Hepatocyte (in vitro differentiated cells): Measurements from ENCODE around the gene CAMKK2.

Experiments
- EZH2 ChIP-seq: fragments of 200-600 bp; sonication (generic); IDR thresholded peaks from 2 replicates; pipeline ENCODE4 v1.6.1; 2016; ENCODE audit warnings: antibody characterized with exemption, mild to moderate bottlenecking, borderline replicate concordance
- EZH2phosphoT487 ChIP-seq: fragments of 200-600 bp; sonication (generic); IDR thresholded peaks from one replicate; pipeline ENCODE4 v1.6.1; 2018; ENCODE audit warnings: antibody characterized with exemption, mild to moderate bottlenecking, low read depth, moderate library complexity; ENCODE audit not compliant: unreplicated experiment, severe bottlenecking
- TF ChIP-seq, protein P1 (sequence below): fragments of 200-600 bp; sonication (generic); IDR thresholded peaks from 2 replicates; pipeline ENCODE4 v1.5.1; 2016; ENCODE audit warnings: antibody characterized with exemption, mild to moderate bottlenecking; ENCODE audit not compliant: poor library complexity

DNA sequence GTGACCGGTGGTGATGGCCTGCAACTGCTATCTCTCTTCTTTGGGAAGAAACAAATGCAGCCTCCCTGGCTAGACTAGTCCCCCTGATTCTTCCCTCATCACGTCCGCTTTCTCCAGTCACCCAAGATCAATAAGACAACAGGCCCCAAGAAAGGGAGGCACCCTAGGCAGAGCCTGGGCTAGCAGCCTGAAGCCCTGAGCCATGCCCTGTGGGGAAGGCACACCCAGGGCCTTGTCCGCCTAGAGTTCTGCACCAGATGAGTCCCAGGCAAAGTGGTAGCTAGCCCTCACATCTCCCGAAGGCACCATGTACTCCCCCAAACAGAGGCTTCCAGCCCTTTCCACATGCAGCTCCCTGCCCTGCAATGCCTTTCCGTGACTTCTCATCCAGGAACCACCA, 35.1 kb downstream of the CAMKK2 start:
- TF ChIP-seq, protein P1, sequence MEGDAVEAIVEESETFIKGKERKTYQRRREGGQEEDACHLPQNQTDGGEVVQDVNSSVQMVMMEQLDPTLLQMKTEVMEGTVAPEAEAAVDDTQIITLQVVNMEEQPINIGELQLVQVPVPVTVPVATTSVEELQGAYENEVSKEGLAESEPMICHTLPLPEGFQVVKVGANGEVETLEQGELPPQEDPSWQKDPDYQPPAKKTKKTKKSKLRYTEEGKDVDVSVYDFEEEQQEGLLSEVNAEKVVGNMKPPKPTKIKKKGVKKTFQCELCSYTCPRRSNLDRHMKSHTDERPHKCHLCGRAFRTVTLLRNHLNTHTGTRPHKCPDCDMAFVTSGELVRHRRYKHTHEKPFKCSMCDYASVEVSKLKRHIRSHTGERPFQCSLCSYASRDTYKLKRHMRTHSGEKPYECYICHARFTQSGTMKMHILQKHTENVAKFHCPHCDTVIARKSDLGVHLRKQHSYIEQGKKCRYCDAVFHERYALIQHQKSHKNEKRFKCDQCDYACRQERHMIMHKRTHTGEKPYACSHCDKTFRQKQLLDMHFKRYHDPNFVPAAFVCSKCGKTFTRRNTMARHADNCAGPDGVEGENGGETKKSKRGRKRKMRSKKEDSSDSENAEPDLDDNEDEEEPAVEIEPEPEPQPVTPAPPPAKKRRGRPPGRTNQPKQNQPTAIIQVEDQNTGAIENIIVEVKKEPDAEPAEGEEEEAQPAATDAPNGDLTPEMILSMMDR, result no peak
- TF ChIP-seq EZH2 (no peak), EZH2phosphoT487 (no peak)
